BE2C (cell line): ENCODE data around the gene KCND2.

Experiments
- DNase-seq: peaks from one replicate; pipeline ENCODE4 v3.0.0-alpha.2; 2020
- H3K27me3 ChIP-seq: fragments of 250-450 bp; sonication (Bioruptor Pico); 2 replicates; pipeline ENCODE4 v1.5.1; 2020; ENCODE audit warnings: mild to moderate bottlenecking
- H3K36me3 ChIP-seq: fragments of 250-450 bp; sonication (Bioruptor Pico); 2 replicates; pipeline ENCODE4 v1.5.1; 2020; ENCODE audit warnings: mild to moderate bottlenecking
- H3K4me1 ChIP-seq: fragments of 250-450 bp; sonication (Bioruptor Pico); 2 replicates; pipeline ENCODE4 v1.5.1; 2020
- H3K4me3 ChIP-seq: 2 replicates; pipeline ENCODE4 v1.5.1; 2011; ENCODE audit warnings: low read depth, low read length
- H3K9me3 ChIP-seq: fragments of 250-450 bp; sonication (Bioruptor Pico); 2 replicates; pipeline ENCODE4 v1.5.1; 2020
- CTCF ChIP-seq: IDR thresholded peaks from 2 replicates; pipeline ENCODE4 v1.5.1; 2012; ENCODE audit warnings: mild to moderate bottlenecking, low read depth, low read length

The KCND2 gene

GRCh38 chr7:120421151-120421651, 148.2 kb downstream of the KCND2 start:
- no peaks in the 10 kb centered on the region for H3K27me3 ChIP-seq
- no peaks in the 10 kb centered on the region for H3K36me3 ChIP-seq
- no peaks in the 10 kb centered on the region for H3K4me1 ChIP-seq
- H3K4me3 ChIP-seq: no peak overlapping the region
- no peak for DNase-seq
- H3K9me3 ChIP-seq: no peaks in the 10 kb centered on the region; the same call in 1 of the 2 replicates
- no peak for TF ChIP-seq CTCF

GRCh38 chr7:120431016-120431415, 158.0 kb downstream of the KCND2 start:
- no peak for DNase-seq
- TF ChIP-seq CTCF: no peak
- no peaks in the 10 kb centered on the region for H3K27me3 ChIP-seq
- H3K4me3 ChIP-seq: no peak overlapping the region
- H3K36me3 ChIP-seq: no peaks in the 10 kb centered on the region
- H3K9me3 ChIP-seq: no peaks in the 10 kb centered on the region
- no peaks in the 10 kb centered on the region for H3K4me1 ChIP-seq

GRCh38 chr7:120436487-120437060, 163.6 kb downstream of the KCND2 start:
- no peaks in the 10 kb centered on the region for H3K27me3 ChIP-seq
- H3K36me3 ChIP-seq: no peaks in the 10 kb centered on the region
- H3K9me3 ChIP-seq: no peaks in the 10 kb centered on the region; the same call in 1 of the 2 replicates
- TF ChIP-seq CTCF: no peak
- no peak overlapping the region for H3K4me3 ChIP-seq
- DNase-seq: no peak
- H3K4me1 ChIP-seq: no peaks in the 10 kb centered on the region

GRCh38 chr7:120441850-120442249, 168.9 kb downstream of the KCND2 start:
- Histone ChIP-seq H3K36me3 (no peaks in the 10 kb centered on the region), H3K4me1 (no peaks in the 10 kb centered on the region), H3K27me3 (no peaks in the 10 kb centered on the region), H3K4me3 (no peak overlapping the region), H3K9me3 (no peaks in the 10 kb centered on the region)
- TF ChIP-seq CTCF: no peak
- no peak for DNase-seq

GRCh38 chr7:120442838-120443237, 169.9 kb downstream of the KCND2 start:
- Histone ChIP-seq H3K27me3 (no peaks in the 10 kb centered on the region), H3K4me1 (no peaks in the 10 kb centered on the region), H3K4me3 (no peak overlapping the region), H3K36me3 (no peaks in the 10 kb centered on the region), H3K9me3 (no peaks in the 10 kb centered on the region)
- no peak for TF ChIP-seq CTCF
- DNase-seq: no peak

GRCh38 chr7:120444650-120445049, 171.7 kb downstream of the KCND2 start:
- TF ChIP-seq CTCF: no peak
- H3K9me3 ChIP-seq: no peaks in the 10 kb centered on the region
- no peak for DNase-seq

More at GRCh38 chr7:120444650-120445049, 171.7 kb downstream of the KCND2 start:
- no peak overlapping the region for H3K4me3 ChIP-seq
- no peaks in the 10 kb centered on the region for H3K36me3 ChIP-seq
- H3K4me1 ChIP-seq: no peaks in the 10 kb centered on the region
- H3K27me3 ChIP-seq: no peaks in the 10 kb centered on the region
